HG03103 (cell line): ENCODE data around the gene PLA2G6.
"Not testable (repeated sequence)": the region's sequence is repeated elsewhere in the genome, so short reads cannot be mapped to it uniquely, and the experiment has no call there.

ENCODE experiments used
- ATAC-seq: cut with Tn5 transposase; IDR thresholded peaks from one replicate; pipeline ENCODE4 v1.9.1; 2021; ENCODE audit warnings: low read depth; ENCODE audit not compliant: unreplicated experiment

The PLA2G6 gene

DNA sequence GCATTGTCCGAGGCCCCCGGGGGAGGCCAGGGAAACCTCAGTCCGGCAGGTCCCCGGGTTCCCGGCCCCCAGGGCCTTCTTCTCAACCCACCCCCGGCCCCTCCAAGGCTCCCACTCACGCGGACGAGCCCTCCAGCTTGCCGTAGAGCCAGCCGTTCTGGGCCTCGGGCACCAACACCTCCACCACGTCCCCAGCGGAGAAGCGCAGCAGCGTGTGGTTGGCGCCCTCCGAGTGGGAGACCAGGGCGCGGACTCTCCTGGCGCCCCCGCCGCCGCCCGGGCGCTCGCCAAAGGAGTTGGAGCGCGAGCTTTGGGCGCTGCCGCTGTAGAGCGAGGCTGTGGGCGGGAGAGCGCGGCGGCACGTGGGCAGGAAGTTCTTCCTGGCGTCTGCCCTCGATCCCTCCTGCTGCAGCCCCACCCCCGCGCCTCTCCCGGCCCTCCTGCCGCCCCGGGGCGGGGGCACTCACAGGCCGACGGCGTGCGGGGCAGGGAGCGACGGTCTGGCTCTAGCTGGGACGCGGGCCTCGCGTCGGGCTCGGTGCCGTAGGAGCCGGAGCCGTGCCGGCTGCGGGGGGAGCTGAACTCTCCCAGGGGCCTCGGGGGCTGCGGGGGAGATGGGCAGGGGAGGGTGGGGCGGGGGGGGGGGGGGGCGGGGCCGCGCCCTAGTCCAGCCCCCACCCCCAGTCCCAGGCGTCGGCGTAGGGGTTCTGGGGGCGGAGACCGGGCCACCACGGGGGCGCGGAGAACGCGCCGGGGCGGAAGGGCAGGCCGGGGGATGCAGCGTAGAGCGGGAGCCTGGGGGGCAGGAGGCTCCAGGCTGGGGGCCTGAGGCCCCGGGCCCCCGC lies 92.8 kb downstream of the PLA2G6 start:
- no peak for ATAC-seq

DNA sequence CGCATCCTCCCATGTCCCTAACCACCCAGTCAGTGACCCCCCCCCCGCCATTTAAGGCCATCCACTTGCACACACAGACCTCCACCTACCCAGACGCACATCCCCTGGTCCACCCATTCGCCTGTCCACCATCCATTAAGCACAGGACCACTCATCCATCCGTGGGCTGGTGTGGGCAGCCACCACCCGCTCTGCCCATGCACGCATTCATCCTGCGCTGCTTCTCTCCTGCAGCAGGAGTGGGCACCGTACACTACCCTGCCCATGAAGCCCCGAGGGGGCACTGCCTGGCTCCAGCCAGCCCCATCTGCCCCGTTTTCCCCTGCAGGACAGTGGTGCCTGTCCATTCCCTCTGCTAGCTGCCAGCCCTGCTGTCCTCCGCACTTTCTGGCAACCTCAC lies 93.8 kb downstream of the PLA2G6 start:
- no peak for ATAC-seq

GRCh38 chr22:38086942-38087341 lies 94.7 kb downstream of the PLA2G6 start:
- no peak for ATAC-seq

DNA sequence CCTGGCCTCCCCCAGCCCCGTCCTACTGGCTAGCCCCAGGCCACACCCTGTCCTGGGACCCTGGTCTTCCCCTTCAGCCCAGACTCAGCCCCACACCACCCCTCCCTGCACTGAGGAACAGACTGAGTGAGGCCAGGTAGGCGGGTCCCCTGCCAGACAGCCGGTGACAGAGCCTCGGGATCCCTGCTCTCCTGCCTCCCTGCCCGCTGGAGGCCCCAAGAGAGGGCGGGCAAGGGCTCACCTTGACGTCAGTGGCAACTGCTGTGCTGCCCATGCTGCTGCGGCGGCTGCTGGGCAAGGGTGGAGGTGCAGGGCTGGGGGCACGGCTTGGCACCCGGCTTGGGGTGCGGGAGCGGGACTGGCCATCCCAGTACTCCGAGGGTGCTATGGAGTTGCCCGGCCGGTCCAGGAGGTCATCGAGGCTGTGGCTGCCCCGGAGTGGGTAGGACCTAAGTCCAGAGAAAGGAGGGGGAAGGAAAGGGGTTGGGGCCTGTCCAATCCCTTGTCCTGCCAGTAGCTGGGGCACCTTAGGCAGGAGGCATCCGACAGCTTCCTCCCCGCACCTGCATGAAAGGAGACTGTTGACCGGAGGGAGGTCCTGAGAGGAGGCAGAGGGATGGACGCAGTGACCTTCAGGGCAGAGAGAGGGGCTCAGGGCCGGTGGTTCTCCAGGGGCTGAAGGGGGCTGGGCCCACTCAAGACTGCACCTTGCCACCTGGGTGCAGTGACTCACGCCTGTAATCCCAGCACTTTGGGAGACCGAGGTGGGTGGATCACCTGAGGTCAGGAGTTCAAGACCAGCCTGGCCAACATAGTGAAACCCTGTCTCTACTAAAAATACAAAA lies 95.4 kb downstream of the PLA2G6 start:
- no peak for ATAC-seq

GRCh38 chr22:38085501-38085900 lies 96.1 kb downstream of the PLA2G6 start:
- no peak for ATAC-seq

- no peak for ATAC-seq
These were observed 96.6 kb downstream of the PLA2G6 start for GRCh38 chr22:38085056-38085455.

DNA sequence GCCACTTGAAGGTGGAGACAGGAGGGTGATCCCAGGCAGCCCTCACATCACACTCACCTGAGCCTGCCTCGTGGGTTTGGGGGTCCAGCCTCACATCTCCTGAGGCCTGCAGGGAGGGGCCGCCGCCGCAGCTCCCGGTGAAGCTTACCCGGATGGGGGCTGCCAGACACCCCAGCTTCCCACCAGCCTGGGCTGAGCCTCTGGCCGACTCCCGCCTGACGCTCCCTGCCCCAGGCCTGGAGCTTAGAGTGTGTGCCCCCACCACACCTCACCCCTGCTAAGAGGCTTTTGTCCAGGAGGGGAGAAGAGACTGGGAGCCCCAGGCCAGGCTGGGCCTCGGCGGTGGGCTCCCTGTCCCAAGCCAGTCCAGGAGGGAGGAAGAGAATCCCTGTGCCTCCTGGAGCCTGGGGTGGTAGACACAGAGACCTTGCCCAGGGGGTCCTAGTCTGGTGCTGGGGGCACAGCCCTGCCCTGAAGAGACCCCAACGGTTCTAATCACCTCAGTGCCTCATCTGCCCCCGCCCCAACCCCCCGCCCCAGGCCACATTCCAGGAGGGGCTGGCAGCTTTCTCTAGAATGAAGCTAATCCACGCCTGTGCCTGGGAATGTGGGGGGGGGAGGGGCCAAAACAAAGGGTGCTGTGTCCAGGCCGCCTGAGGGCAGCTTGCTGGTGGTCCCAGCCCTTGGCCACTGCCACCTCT lies 97.5 kb downstream of the PLA2G6 start, which contains the start of gene SLC16A8:
TSS of gene SLC16A8 (minus strand) at position 254 of the 701 bp plus-strand sequence. CDS start 1,311 bp downstream, outside the sequence.
- ATAC-seq, result no peak

DNA sequence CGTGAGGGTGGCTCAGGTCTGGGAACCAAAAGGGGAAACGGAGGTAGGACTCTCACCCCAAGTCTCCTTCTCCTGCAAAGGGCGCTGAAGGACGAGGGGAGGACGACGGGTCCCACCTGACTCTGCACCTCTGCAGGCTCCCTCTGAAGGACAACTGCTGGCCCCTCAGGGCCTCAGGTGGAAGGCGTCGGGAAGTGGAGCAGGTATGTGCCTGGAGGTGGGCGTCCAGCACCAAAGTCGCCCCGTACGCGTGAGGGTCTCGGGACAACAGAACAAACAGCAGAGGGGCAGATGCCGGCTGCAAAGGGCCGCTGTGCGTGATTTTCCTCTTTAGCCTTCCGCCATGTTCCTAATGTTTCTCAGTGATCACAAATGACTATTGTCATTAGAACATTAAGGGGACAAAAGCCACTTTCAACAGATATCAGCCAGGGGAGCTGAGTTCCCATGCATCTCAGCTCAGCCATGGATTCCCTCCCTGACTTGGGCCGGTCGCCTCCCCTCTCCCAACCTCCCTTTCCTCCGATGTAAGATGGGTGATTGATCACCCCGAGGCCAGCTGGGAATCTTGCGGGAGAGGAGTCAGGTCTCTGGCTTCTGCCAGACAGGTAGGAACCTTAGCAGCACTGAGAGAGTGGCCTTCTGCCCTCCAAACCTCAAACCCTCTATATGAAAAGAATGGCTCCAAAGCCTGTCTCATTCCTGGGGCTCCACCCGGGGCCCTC lies 98.5 kb downstream of the PLA2G6 start:
- ATAC-seq, result no peak

DNA sequence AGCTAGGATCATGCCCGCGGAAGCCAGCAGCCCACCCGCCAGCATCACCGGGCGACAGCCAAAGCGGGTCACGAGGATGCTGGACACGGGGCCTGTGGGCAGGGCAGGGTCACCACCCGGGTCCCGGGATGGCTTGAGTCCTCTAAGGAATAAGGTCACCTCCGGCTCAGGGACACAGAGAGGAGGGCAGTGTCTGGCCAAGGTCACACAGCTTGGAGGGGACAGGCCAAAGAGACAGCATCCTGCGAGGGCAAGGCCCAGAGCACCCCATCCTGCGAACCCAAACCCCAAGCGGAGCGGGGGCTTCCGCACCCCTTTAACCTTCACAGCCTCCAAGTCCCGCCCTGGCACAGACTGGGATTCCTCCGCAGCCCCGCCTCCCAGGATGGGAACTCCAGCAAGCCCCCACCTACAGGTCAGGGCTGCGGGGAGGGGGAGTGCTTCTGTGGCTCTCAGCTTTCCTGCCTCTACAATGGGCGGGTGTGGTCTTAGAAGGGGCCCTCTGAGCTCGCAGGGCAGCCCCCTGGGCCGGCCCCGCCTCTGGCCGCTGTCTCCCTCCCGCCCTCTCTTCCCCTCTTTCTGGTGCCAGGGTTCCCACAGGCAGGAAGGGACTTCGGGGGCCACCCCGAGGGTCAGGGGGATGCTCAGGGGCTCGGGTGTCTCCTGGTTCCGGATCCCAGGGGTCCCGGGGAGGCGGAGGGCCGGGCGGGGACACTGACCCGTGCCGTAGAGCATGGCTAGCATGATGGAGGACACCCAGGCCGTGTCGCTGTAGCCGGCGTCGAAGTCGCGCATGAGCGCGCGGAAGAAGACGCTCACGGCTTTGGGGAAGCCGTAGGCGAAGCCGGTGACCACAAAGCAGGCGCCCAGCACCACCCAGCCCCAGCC lies 99.4 kb downstream of the PLA2G6 start:
- no peak for ATAC-seq

DNA sequence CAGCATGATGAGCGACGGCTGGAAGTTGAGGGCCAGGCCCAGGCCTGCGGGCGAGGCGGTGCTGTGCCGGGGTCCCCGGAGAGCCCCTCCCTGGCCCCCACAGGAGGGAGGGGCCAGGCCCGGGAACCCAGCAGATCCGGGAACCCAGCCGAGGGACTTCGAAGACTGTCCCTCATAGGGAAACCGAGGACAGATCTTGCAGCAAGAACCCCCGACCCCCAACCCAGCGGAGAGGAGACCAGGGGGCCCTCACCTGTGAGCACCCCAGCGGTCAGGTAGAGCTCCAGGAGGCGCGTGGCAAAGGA lies 100.0 kb downstream of the PLA2G6 start:
- ATAC-seq, result no peak

GRCh38 chr22:38080850-38081635 lies 100.6 kb downstream of the PLA2G6 start:
- ATAC-seq, result no peak

GRCh38 chr22:38080474-38080849 lies 101.2 kb downstream of the PLA2G6 start:
- ATAC-seq, result no peak

DNA sequence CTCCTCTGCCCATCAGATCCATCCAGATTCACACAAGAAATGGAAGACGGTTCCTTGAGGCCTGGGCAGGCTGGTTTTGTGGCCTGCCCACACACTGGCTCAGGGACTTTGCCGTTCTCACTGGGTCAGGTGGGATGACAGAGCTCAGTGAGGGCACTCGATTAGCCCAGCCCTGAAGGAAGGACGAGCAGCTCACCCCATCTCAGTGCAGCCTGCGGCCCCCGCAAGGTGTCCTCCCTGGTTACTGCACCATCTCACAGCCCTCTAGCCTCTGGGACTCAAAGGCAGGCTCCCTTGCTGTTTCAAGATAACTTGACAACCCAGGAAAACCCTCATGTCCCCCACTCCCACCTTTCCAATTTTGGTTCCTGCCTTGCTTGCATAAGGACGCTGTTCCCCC lies 101.8 kb downstream of the PLA2G6 start:
- no peak for ATAC-seq

- ATAC-seq, result not testable (repeated sequence)
These were observed 102.4 kb downstream of the PLA2G6 start for GRCh38 chr22:38079208-38079607.

- ATAC-seq, result no peak
These were observed 103.4 kb downstream of the PLA2G6 start for GRCh38 chr22:38078046-38078840.

GRCh38 chr22:38077595-38077994 lies 104.0 kb downstream of the PLA2G6 start:
- ATAC-seq, result no peak

DNA sequence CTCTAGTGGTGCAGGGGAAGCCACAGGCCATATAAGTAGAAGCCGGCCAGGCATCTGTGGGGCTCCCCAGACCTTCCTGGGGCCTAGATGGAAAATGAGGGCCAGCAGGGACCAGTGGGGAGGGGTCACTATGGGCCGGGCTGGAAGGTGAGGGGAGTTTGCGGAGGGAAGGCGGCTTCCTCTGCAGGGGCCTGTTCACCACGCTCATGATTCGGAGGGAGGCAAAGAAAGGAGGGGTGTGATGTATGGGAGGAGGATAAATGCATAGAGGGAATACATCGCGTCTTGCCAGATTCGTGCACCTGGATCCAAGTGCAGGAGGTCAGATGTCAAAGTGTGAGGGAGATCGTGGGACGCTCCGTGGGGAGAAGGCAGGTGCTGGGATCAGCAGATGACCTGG lies 104.5 kb downstream of the PLA2G6 start:
- no peak for ATAC-seq

DNA sequence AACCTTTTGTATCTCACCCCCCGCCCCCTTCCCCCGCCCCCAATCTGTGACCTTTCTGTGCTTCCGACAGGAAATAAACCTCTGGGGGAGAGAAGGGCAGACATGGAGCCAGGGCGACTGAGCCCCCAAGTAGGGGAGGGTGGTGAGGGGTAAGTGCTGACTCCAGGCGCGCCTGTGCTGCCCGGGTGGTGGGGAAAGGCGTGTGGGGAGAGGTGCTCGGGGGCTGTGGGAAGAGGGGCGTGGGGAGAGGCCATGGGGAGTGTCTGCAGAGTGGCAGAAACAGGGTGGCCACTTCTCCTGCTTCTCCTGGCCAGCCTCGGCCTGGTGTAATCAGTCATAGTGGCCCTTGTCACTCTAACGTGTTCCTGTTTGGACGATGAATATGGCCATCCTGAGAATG lies 105.7 kb downstream of the PLA2G6 start:
- no peak for ATAC-seq
